Keratinocyte (primary cell): ENCODE measurements around the gene ATP8B1.

Source experiments
- CTCF ChIP-seq, 3 experiments: IDR thresholded peaks in 1 of 3; conservative IDR thresholded peaks in 1 of 3; optimal IDR thresholded peaks in 1 of 3; 2 replicates in 2 of 3; 3 replicates in 1 of 3; pipeline versions ENCODE3 to v1.5.1; 2011; ENCODE audit warnings: low read length in 3 of 3, mild to moderate bottlenecking in 3 of 3, moderate library complexity in 2 of 3, control low read depth in 1 of 3, inconsistent platforms in 1 of 3; ENCODE audit not compliant: insufficient read depth in 2 of 3; ENCODE audit errors: extremely low read depth in 1 of 3
- EZH2 ChIP-seq: IDR thresholded peaks from one replicate; pipeline ENCODE4 v1.6.1; 2012; ENCODE audit warnings: inconsistent platforms, mild to moderate bottlenecking, low read length, moderate library complexity

DNA sequence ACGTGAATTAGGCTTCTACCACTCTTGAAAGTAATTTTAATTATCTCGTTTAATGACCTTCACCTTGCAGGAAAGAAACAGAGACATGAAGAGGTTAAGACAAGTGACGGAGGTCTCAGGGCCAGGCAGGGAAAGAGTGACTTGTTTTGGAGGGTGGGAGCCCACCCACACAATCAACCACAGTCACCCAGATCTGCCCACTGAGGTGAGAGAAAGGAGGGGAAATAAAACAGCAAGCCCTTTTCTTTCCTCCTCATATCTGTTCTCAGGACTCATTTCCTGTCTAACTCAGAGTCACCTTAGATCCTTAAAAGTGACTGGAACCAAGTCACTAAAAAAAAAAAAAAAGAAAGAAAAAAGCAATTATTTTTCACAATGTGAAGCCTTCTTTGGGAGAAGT is 26.8 kb downstream of the ATP8B1 start:
- TF ChIP-seq CTCF (optimal IDR thresholded peaks at IDR 0.05 in 1 of 3, IDR thresholded peaks at IDR 0.05 in 1 of 3, conservative IDR thresholded peaks at IDR 0.05 in 1 of 3; ENCODE audit: extremely low read depth in 1 of 3, insufficient read depth in 2 of 3, low read length in 3 of 3) (no peak), EZH2 (no peak)
